ENCODE measurements around the gene STAC. TPM values are rescaled to one million over a fixed set of nuclear protein-coding genes. Genes with fewer than 3 reads are reported as not detected.

The STAC gene
- total and polyA plus RNA-seq, 2 donors (not counting 3 experiments of a cell fraction or from before 2014, with no cell fraction given) = 0.03 to 0.88 TPM

GRCh38 chr3:36525115-36525801 is 145.0 kb downstream of the STAC start:
- intact Hi-C loops (cut with micrococcal nuclease) = no loop called here
- no peak overlapping the region for H3K27ac ChIP-seq (ENCODE audit: insufficient read depth, low read depth, low read length)
- no peaks in the 10 kb centered on the region for H3K4me1 ChIP-seq (ENCODE audit: control insufficient read depth, extremely low read depth, insufficient read depth, low read length)
- H3K9ac ChIP-seq (replicated peaks; ENCODE audit: extremely low read depth, insufficient read depth, low read length) = no peak overlapping the region
- no peaks in the 10 kb centered on the region for H3K79me2 ChIP-seq (ENCODE audit: control insufficient read depth, insufficient read depth, low read length)
- no peak overlapping the region for H3K4me3 ChIP-seq (replicated peaks in 1 of 3; ENCODE audit: insufficient read depth in 1 of 3, low read depth in 1 of 3, low read length in 3 of 3)
- DNase-seq (ENCODE audit: low read depth, low spot score) (no peak), FAIRE-seq (no peak)
- BruUV-seq (replicated peaks) = no TSS peak
- no peaks in the 10 kb centered on the region for H4K20me1 ChIP-seq (replicated peaks; ENCODE audit: control insufficient read depth, extremely low read depth, insufficient read depth, low read length)
- TF ChIP-seq POLR2A (IDR thresholded peaks at IDR 0.05; ENCODE audit: low read depth, low read length) = no peak
- TF ChIP-seq GATA2 (IDR thresholded peaks at IDR 0.05; ENCODE audit: insufficient read depth, insufficient read length, low read depth, low read length) = no peak
- TF ChIP-seq MAX (IDR thresholded peaks at IDR 0.05; ENCODE audit: insufficient read depth, insufficient read length) = no peak
- TF ChIP-seq POLR2AphosphoS5 (IDR thresholded peaks at IDR 0.05; ENCODE audit: insufficient read depth, low read depth, low read length) = no peak
- TF ChIP-seq EZH2 (IDR thresholded peaks at IDR 0.05; ENCODE audit: borderline replicate concordance, low read depth, low read length, severe bottlenecking) = no peak
- no peak for TF ChIP-seq MYC (IDR thresholded peaks at IDR 0.05; ENCODE audit: low read depth, low read length)
- TF ChIP-seq JUN (IDR thresholded peaks at IDR 0.05; ENCODE audit: borderline replicate concordance, insufficient read depth, insufficient read length, low read depth) = no peak
- no peak for TF ChIP-seq CTCF (IDR thresholded peaks at IDR 0.05; ENCODE audit: extremely low read depth in 1 of 2, insufficient read depth in 1 of 2, low read depth in 1 of 2, low read length in 2 of 2)
- TF ChIP-seq FOS (IDR thresholded peaks at IDR 0.05; ENCODE audit: borderline replicate concordance, insufficient read depth, low read length) = no peak
- no peaks in the 10 kb centered on the region for H3K36me3 ChIP-seq (ENCODE audit: control insufficient read depth in 2 of 2, extremely low read depth in 1 of 2, insufficient read depth in 2 of 2, low read length in 2 of 2)
- ChIA-PET CTCF (no interaction called here), POLR2A (no interaction called here)
- no peaks in the 10 kb centered on the region for H3K9me1 ChIP-seq (replicated peaks; ENCODE audit: control insufficient read depth, extremely low read depth, insufficient read depth, low read length)
- dilution Hi-C loops (cut with MboI; ENCODE audit: extremely low pct_ligation_motif_present, low sequenced_read_pairs) = no loop called here
- H3K4me2 ChIP-seq (ENCODE audit: insufficient read depth, low read length) = no peak overlapping the region
- H3K27me3 ChIP-seq (ENCODE audit: control insufficient read depth in 2 of 2, insufficient read depth in 2 of 2, low read length in 2 of 2) = no peaks in the 10 kb centered on the region
- no peak overlapping the region for H2AFZ ChIP-seq (ENCODE audit: low read depth, low read length)
- no peaks in the 10 kb centered on the region for H3K9me3 ChIP-seq (replicated peaks; ENCODE audit: control insufficient read depth, insufficient read depth, low read length)

Data from endothelial cell of umbilical vein (primary cell).